ENCODE measurements around the gene SGIP1.

DNA sequence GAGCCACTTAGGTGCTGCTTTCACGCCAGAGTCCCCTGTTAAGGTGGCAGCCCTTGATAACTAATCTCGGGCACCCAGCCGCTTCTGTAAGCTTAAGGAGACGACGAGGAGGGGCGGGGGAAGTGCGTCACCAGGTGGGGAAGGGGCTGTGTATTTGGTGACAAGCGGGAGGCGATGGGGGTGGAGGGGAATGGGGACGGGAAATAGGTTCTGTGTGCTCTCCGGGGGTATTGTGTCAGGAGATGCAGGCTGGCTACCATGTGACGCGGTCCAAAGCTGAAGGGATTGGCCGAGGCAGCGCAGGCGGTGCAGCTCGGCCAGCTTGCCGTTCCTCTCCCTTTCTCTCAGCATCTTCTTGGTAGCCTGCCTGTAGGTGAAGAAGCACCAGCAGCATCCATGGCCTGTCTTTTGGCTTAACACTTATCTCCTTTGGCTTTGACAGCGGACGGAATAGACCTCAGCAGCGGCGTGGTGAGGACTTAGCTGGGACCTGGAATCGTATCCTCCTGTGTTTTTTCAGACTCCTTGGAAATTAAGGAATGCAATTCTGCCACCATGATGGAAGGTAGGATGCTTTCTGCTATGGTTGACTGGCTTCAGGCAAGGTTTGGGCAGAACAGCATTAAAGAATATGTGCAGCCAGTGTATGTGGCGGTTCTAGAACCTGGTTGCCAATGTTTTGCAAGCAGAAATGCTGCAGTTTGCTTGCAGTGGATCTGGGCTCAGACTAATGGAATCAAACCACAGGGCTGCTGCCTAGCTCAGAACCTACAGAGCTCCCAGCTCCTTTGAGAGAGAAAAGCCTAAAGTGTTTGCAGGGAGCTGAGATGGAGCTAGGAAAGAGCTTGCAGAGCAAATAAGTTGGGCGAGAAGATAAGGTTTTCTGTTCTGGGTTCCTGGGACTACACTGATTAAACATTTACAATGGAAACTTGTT is at the start of gene SGIP1:
- TF ChIP-seq EZH2 (optimal IDR thresholded peaks at IDR 0.05; ENCODE audit: low read depth, low read length) (no peak), CTCF (IDR thresholded peaks at IDR 0.05; ENCODE audit: low read length) (no peak), EZH2phosphoT487 (IDR thresholded peaks at IDR 0.05; ENCODE audit: low read length) (no peak)
